Measurements from ENCODE around the gene SS18L1. TPM values are rescaled to one million over a fixed set of nuclear protein-coding genes. Genes with fewer than 3 reads are reported as not detected.

SS18L1 gene
- total and polyA plus RNA-seq, 10 donors, result 6.7 to 18.6 (median 13.9) TPM

GRCh38 chr20:62219992-62220665 lies 76.6 kb downstream of the SS18L1 start, which contains the start of gene HRH3:
HRH3 (minus strand) TSS chr20:62220278; CDS start chr20:62219970, 308 bp downstream.
- 0 to 3% (median 1%) methylated on average over 10 to 84 of the region's 84 CpGs for WGBS, 5 donors
- TF ChIP-seq CTCF (IDR thresholded peaks at IDR 0.05 in 8 of 11, conservative IDR thresholded peaks at IDR 0.05 in 3 of 11) (no peak), POLR2A (IDR thresholded peaks at IDR 0.05) (no peak), POLR2AphosphoS5 (IDR thresholded peaks at IDR 0.05) (no peak)
- Histone ChIP-seq H3K4me1 (peaks cover 6 to 25% (median 16%) of the 10 kb centered on the region in 6 donors), H3K36me3 (no peaks in the 10 kb centered on the region), H3K9me3 (no peaks in the 10 kb centered on the region), H3K27ac (no peak within 1 kb of the TSS), H3K4me3 (peak within 1 kb of the TSS in 6 of 8 donors; percentile 22 to 69 (median 40)), H3K27me3 (replicated peaks in 1 of 7) (peaks cover 11 to 100% (median 84%) of the 10 kb centered on the region in 7 donors)
- peak; percentile 85 for DNase-seq
- intact Hi-C loops (cut with DNase I; ENCODE audit: low total_unique reads), result no loop called here

GRCh38 chr20:62220666-62221568 lies 77.3 kb downstream of the SS18L1 start:
- peaks cover 6 to 25% (median 16%) of the 10 kb centered on the region in 6 donors for H3K4me1 ChIP-seq
- intact Hi-C loops (cut with DNase I; ENCODE audit: low total_unique reads), result no loop called here
- WGBS, 5 donors, result 4 to 8% (median 6%) methylated on average over 23 to 46 of the region's 46 CpGs
- H3K36me3 ChIP-seq, result no peaks in the 10 kb centered on the region
- H3K27ac ChIP-seq, result no peak overlapping the region
- H3K4me3 ChIP-seq, result peak overlapping the region in 3 of 8 donors; percentile 40 to 69 (median 41)
- no peak for TF ChIP-seq POLR2A (IDR thresholded peaks at IDR 0.05)
- DNase-seq, result no peak
- H3K27me3 ChIP-seq (replicated peaks in 1 of 7), result peaks cover 11 to 100% (median 76%) of the 10 kb centered on the region in 7 donors
- no peaks in the 10 kb centered on the region for H3K9me3 ChIP-seq

GRCh38 chr20:62222266-62222850 lies 78.8 kb downstream of the SS18L1 start:
- Histone ChIP-seq H3K36me3 (no peaks in the 10 kb centered on the region), H3K27ac (no peak overlapping the region), H3K9me3 (no peaks in the 10 kb centered on the region), H3K4me3 (no peak overlapping the region), H3K27me3 (replicated peaks in 1 of 7) (peaks cover 11 to 100% (median 61%) of the 10 kb centered on the region in 7 donors), H3K4me1 (peaks cover 6 to 25% (median 16%) of the 10 kb centered on the region in 6 donors)
- no peak for TF ChIP-seq POLR2A (IDR thresholded peaks at IDR 0.05)
- DNase-seq, result no peak
- WGBS, 5 donors, result 85 to 89% (median 87%) methylated on average over 10 to 18 of the region's 18 CpGs
- intact Hi-C loops (cut with DNase I; ENCODE audit: low total_unique reads), result no loop called here

GRCh38 chr20:62222972-62223371 lies 79.4 kb downstream of the SS18L1 start:
- intact Hi-C loops (cut with DNase I; ENCODE audit: low total_unique reads), result no loop called here
- Histone ChIP-seq H3K27me3 (replicated peaks in 1 of 7) (peaks cover 8 to 100% (median 60%) of the 10 kb centered on the region in 7 donors), H3K9me3 (no peaks in the 10 kb centered on the region), H3K36me3 (no peaks in the 10 kb centered on the region), H3K4me3 (no peak overlapping the region), H3K4me1 (peaks cover 6 to 25% (median 16%) of the 10 kb centered on the region in 6 donors), H3K27ac (no peak overlapping the region)
- no peak for DNase-seq
- 69 to 80% (median 79%) methylated on average over 9 to 13 of the region's 13 CpGs for WGBS, 5 donors
- TF ChIP-seq POLR2AphosphoS5 (IDR thresholded peaks at IDR 0.05) (no peak), POLR2A (IDR thresholded peaks at IDR 0.05) (no peak), CTCF (IDR thresholded peaks at IDR 0.05 in 8 of 11, conservative IDR thresholded peaks at IDR 0.05 in 3 of 11) (no peak)

Data from spleen (tissue), 11 donors.